Astrocyte (in vitro differentiated cells and primary cell): Measurements from ENCODE around the gene PRKCD. TPM values are rescaled to one million over a fixed set of nuclear protein-coding genes. Genes with fewer than 3 reads are reported as not detected.

ENCODE experiments used
- DNase-seq: peaks from one replicate; pipeline ENCODE4 v3.0.0-alpha.2; 2010; ENCODE audit warnings: low read depth
- FAIRE-seq: peaks from 2 replicates; lab custom pipeline; 2011; peaks lifted over from hg19 to GRCh38; lab: Jason Lieb, UNC
- H2AFZ ChIP-seq: 2 replicates; pipeline ENCODE4 v1.6.0; 2012; ENCODE audit warnings: low read depth, low read length, inconsistent platforms
- H3K27ac ChIP-seq: 2 replicates; pipeline ENCODE4 v1.5.1; 2011; ENCODE audit warnings: low read depth, low read length, inconsistent platforms
- H3K27me3 ChIP-seq: 2 replicates; pipeline ENCODE4 v1.6.0; 2011; ENCODE audit warnings: low read length, inconsistent platforms; ENCODE audit not compliant: insufficient read depth
- H3K36me3 ChIP-seq: 2 replicates; pipeline ENCODE4 v1.5.1; 2011; ENCODE audit warnings: low read length, inconsistent platforms; ENCODE audit not compliant: insufficient read depth
- H3K4me1 ChIP-seq: 2 replicates; pipeline ENCODE4 v1.5.1; 2011; ENCODE audit warnings: low read length, inconsistent platforms; ENCODE audit not compliant: insufficient read depth
- H3K4me2 ChIP-seq: 2 replicates; pipeline ENCODE4 v1.6.0; 2012; ENCODE audit warnings: low read length, inconsistent platforms
- H3K4me3 ChIP-seq: 2 replicates; pipeline ENCODE4 v1.5.1; 2011; ENCODE audit warnings: low read depth, mild to moderate bottlenecking, low read length, inconsistent platforms; ENCODE audit not compliant: insufficient read depth
- H3K79me2 ChIP-seq: 2 replicates; pipeline ENCODE4 v1.6.0; 2012; ENCODE audit warnings: mild to moderate bottlenecking, low read length, inconsistent platforms; ENCODE audit not compliant: insufficient read depth
- H3K9ac ChIP-seq: 2 replicates; pipeline ENCODE4 v1.6.0; 2012; ENCODE audit warnings: mild to moderate bottlenecking, low read length, inconsistent platforms
- H3K9me3 ChIP-seq: 2 replicates; pipeline ENCODE4 v1.5.1; 2012; ENCODE audit warnings: low read depth, mild to moderate bottlenecking, low read length, inconsistent platforms; ENCODE audit not compliant: insufficient read depth
- H4K20me1 ChIP-seq: 2 replicates; pipeline ENCODE4 v1.6.0; 2012; ENCODE audit warnings: low read length, inconsistent platforms; ENCODE audit not compliant: insufficient read depth
- H3K27ac Mint-ChIP-seq: one replicate; pipeline ENCODE4 v1.8.0; 2021; ENCODE audit warnings: mild to moderate bottlenecking, mixed read lengths; ENCODE audit not compliant: unreplicated experiment
- H3K27me3 Mint-ChIP-seq: one replicate; pipeline ENCODE4 v1.8.0; 2021; ENCODE audit warnings: low read depth, mixed read lengths; ENCODE audit not compliant: unreplicated experiment
- H3K36me3 Mint-ChIP-seq: one replicate; pipeline ENCODE4 v1.8.0; 2021; ENCODE audit warnings: low read depth, mixed read lengths; ENCODE audit not compliant: unreplicated experiment
- H3K4me1 Mint-ChIP-seq: one replicate; pipeline ENCODE4 v1.8.0; 2021; ENCODE audit warnings: low read depth, mixed read lengths; ENCODE audit not compliant: unreplicated experiment
- H3K4me3 Mint-ChIP-seq: one replicate; pipeline ENCODE4 v1.8.0; 2021; ENCODE audit warnings: mild to moderate bottlenecking, moderate library complexity, mixed read lengths; ENCODE audit not compliant: unreplicated experiment
- H3K9me3 Mint-ChIP-seq: one replicate; pipeline ENCODE4 v1.8.0; 2021; ENCODE audit warnings: mild to moderate bottlenecking, mixed read lengths; ENCODE audit not compliant: unreplicated experiment
- EZH2 ChIP-seq: IDR thresholded peaks from 2 replicates; pipeline ENCODE4 v1.6.1; 2012; ENCODE audit warnings: mild to moderate bottlenecking, low read length, inconsistent platforms; ENCODE audit not compliant: insufficient read depth
- total RNA-seq: library from RNA; stranded (reverse); gene quantifications from 2 replicates; pipeline ENCODE4 v1.2.1, GENCODE V29; 2021
- TF ChIP-seq, protein P1 (sequence below): IDR thresholded peaks from 2 replicates; pipeline ENCODE4 v1.5.1; 2011; ENCODE audit warnings: low read depth, mild to moderate bottlenecking, inconsistent platforms, low read length, moderate library complexity; ENCODE audit not compliant: insufficient read depth

Gene PRKCD
- total RNA-seq, 1 donor from 2014 or later: 25.4 TPM

DNA sequence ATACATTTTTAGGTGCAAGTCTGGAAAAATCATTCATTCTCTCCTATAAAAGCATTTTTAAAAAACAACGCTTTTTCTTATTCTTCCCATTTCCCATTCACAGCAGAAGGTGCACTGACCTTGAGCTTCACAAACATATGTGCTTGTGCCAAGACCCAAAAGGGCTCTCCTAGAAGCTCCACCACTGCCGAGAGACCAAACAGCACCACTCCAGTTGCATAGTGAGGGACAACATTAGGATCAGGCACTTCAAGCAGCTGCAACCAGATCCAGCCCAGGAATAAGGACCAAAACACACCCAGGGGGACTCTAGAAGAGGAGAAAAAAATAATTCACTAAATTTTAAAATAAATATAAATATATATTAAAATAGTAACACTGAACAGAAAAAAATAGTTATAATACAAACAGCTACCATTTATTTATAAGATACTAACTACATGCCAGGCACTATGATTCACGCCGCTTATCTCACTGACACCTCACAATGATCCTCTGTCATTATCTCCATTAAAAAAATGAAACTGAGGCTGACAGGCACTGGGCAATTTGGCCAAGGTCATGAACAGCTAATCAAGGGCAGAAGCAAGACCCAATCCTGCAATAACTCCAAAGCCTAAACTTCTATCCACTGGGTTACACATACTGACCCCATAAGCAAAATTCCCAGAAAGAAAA lies 38.6 kb upstream of the PRKCD start:
- Histone ChIP-seq H3K79me2 (no peaks in the 10 kb centered on the region), H4K20me1 (peaks cover 4% of the 10 kb centered on the region), H3K27me3 (no peaks in the 10 kb centered on the region), H3K4me3 (no peak overlapping the region), H2AFZ (no peak overlapping the region), H3K4me1 (no peaks in the 10 kb centered on the region), H3K27ac (no peak overlapping the region), H3K9me3 (no peaks in the 10 kb centered on the region), H3K36me3 (peaks cover 46% of the 10 kb centered on the region), H3K9ac (no peak overlapping the region), H3K4me2 (no peak overlapping the region)
- H3K27me3 Mint-ChIP-seq: no peaks in the 10 kb centered on the region
- TF ChIP-seq EZH2: no peak
- TF ChIP-seq, protein P1, sequence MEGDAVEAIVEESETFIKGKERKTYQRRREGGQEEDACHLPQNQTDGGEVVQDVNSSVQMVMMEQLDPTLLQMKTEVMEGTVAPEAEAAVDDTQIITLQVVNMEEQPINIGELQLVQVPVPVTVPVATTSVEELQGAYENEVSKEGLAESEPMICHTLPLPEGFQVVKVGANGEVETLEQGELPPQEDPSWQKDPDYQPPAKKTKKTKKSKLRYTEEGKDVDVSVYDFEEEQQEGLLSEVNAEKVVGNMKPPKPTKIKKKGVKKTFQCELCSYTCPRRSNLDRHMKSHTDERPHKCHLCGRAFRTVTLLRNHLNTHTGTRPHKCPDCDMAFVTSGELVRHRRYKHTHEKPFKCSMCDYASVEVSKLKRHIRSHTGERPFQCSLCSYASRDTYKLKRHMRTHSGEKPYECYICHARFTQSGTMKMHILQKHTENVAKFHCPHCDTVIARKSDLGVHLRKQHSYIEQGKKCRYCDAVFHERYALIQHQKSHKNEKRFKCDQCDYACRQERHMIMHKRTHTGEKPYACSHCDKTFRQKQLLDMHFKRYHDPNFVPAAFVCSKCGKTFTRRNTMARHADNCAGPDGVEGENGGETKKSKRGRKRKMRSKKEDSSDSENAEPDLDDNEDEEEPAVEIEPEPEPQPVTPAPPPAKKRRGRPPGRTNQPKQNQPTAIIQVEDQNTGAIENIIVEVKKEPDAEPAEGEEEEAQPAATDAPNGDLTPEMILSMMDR: no peak
- H3K4me1 Mint-ChIP-seq: no peaks in the 10 kb centered on the region
- FAIRE-seq (no peak), DNase-seq (no peak)
- H3K4me3 Mint-ChIP-seq: no peak overlapping the region
- peaks cover 14% of the 10 kb centered on the region for H3K36me3 Mint-ChIP-seq
- H3K27ac Mint-ChIP-seq: no peak overlapping the region
- H3K9me3 Mint-ChIP-seq: no peaks in the 10 kb centered on the region

DNA sequence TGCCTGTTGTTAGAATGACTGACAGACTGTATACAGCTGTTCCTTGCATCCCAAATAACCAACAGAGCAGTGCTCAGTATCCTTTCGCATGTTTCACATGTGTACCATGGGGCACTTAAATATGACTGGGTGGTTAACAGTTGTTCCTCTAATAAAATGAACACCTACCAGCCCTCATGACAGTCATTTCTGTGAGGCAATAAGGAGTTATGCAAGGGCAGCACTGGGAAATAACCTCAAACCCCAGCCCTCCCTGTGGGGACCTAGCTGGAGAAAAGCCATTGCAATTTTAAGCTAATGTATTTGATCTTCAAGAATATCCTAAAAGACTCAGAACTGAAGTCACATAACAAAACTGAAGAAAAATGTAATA lies 38.1 kb upstream of the PRKCD start:
- Histone ChIP-seq H3K4me3 (no peak overlapping the region), H3K4me1 (no peaks in the 10 kb centered on the region), H2AFZ (no peak overlapping the region), H3K79me2 (no peaks in the 10 kb centered on the region), H3K9me3 (no peaks in the 10 kb centered on the region), H3K4me2 (no peak overlapping the region), H3K27me3 (no peaks in the 10 kb centered on the region), H3K36me3 (peaks cover 45% of the 10 kb centered on the region), H4K20me1 (peaks cover 4% of the 10 kb centered on the region), H3K27ac (no peak overlapping the region), H3K9ac (no peak overlapping the region)
- TF ChIP-seq, protein P1: no peak
- TF ChIP-seq EZH2: no peak
- no peak for DNase-seq
- H3K27ac Mint-ChIP-seq: no peak overlapping the region
- no peak overlapping the region for H3K4me3 Mint-ChIP-seq
- FAIRE-seq: no peak
- H3K36me3 Mint-ChIP-seq: peaks cover 13% of the 10 kb centered on the region
- H3K9me3 Mint-ChIP-seq: no peaks in the 10 kb centered on the region
- no peaks in the 10 kb centered on the region for H3K27me3 Mint-ChIP-seq
- H3K4me1 Mint-ChIP-seq: no peaks in the 10 kb centered on the region

DNA sequence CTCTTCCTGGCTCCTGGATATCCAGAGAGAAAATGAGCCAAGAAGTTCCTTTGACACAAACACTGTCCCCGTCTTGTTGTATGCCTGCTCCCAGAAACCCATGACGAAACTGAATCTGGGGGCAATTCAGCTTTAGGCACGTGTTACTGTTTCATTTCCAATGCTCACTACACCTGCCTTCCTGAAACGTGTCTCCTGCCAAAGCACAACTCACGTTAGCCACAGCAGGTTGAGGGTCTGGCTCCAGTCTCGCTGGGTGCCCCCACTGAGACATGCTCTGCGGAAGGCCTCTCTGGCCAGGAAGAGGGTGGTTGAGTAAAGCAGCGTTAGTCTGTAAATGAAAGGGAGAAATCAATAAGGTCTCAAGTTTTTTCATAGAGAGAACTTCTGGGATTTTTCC lies 37.5 kb upstream of the PRKCD start:
- no peak for FAIRE-seq
- Histone ChIP-seq H3K36me3 (peaks cover 39% of the 10 kb centered on the region), H3K4me3 (no peak overlapping the region), H3K4me1 (no peaks in the 10 kb centered on the region), H3K4me2 (no peak overlapping the region), H3K9ac (no peak overlapping the region), H3K27me3 (no peaks in the 10 kb centered on the region), H3K27ac (no peak overlapping the region), H3K79me2 (peaks cover 3% of the 10 kb centered on the region), H2AFZ (no peak overlapping the region), H3K9me3 (no peaks in the 10 kb centered on the region), H4K20me1 (peaks cover 4% of the 10 kb centered on the region)
- DNase-seq: no peak
- Mint-ChIP-seq H3K4me3 (no peak overlapping the region), H3K36me3 (peaks cover 9% of the 10 kb centered on the region), H3K9me3 (no peaks in the 10 kb centered on the region), H3K27me3 (no peaks in the 10 kb centered on the region), H3K27ac (no peak overlapping the region), H3K4me1 (no peaks in the 10 kb centered on the region)
- TF ChIP-seq EZH2: no peak
- TF ChIP-seq, protein P1: no peak
